ENCODE measurements around the gene MAPKAP1.
A peak's percentile ranks its signal among the peaks of the same experiment; 100 is the strongest.
"Not testable (repeated sequence)": the region's sequence is repeated elsewhere in the genome, so short reads cannot be mapped to it uniquely, and the experiment has no call there.

The MAPKAP1 gene

DNA sequence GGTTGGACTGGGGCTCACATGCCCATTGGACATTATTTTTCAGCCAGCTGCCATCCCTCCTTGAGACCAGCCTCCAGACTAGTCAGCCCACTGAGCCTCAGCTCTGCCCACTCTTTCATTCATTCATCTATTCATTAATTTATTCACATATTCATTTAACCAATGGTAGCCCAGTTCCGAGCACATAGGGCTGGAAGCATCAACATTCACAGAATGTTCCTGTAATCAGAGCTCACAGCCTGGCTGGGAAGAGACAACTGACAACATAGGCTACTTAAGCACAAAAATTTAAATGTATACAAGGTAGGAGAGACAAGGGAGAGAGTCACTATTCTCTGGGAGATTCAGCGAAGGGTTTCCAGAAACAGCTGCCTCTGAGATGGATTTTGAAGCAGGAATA, 23.2 kb upstream of the MAPKAP1 start:
- DNase-seq (ENCODE audit: low read depth) = no peak

DNA sequence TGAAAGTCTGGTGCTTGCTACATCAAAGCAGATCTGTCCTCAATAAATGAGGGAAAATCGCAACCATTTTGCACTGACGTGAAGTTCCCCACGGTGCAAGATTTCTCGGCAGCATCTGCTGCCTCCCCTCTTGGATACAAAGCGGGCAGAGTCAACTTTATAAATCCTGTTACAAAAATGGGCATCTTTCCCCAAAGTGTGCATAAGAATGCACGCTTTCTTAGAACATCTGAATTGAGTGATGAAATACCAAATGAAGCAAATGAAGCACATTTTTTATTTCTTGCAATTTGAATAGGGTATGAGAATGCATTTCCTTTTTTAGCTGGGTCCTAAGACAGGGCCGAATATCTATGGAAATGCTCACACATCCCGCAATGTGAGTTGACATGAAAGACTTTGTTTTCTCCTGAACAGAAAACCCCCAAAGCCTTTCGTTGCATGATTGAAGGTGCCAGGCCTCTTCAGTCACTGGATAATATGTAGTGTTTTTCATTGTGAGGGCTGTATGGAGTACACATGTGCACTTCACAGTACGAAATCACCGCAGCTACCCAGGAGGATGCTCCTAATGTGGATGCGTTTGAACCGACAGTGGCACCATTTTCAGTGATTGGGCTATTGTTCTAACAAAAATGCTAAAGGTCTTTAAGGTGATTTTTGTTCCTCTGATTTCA, 19.6 kb upstream of the MAPKAP1 start:
- DNase-seq (ENCODE audit: low read depth) = no peak

GRCh38 chr9:125707472-125707804, 430 bp upstream of the MAPKAP1 start:
- DNase-seq (ENCODE audit: low read depth) = no peak

GRCh38 chr9:125705893-125706292, 1.1 kb downstream of the MAPKAP1 start:
- DNase-seq (ENCODE audit: low read depth) = no peak

- no peak for DNase-seq (ENCODE audit: low read depth)
Observed at GRCh38 chr9:125703662-125704061, 3.3 kb downstream of the MAPKAP1 start.

DNA sequence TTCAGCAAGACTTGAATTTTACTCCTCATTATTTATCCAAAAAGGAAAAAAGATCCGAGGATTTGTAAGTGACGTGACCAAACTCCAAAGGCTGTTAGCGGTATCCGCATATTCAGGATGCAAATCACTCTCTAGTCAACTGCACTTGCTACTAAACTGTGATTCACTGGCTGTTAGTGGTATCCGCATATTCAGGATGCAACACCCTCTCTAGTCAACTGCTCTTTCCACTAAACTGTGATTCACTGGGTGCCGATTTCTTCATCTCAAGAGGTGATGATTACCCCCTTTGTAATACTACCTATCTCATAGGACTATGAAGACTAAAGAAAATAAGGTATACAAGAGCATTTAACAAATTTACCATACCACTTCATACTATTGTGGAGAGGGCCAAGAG, 5.7 kb downstream of the MAPKAP1 start:
- DNase-seq (ENCODE audit: low read depth) = no peak

GRCh38 chr9:125700791-125701190, 6.2 kb downstream of the MAPKAP1 start:
- peak; percentile 26 for DNase-seq (ENCODE audit: low read depth)

DNA sequence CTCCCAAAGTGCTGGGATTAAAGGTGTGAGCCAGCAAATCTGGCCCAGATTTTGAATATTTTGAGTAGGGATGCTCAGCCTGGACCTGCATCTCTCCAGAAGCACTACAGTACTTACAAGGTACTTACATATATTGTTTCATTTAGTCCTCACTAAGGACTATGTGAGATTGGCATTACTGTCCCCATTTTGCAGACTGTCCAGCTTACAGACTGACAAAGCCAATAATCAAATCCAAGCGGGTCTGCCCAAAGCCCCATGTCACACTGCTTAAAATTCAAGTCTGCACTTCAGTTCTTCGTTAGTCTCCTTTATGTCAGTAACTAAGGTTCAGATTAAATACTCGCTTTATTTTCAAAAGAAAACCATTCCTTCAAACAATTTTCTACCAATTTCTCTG, 7.1 kb downstream of the MAPKAP1 start:
- DNase-seq (ENCODE audit: low read depth) = no peak

DNA sequence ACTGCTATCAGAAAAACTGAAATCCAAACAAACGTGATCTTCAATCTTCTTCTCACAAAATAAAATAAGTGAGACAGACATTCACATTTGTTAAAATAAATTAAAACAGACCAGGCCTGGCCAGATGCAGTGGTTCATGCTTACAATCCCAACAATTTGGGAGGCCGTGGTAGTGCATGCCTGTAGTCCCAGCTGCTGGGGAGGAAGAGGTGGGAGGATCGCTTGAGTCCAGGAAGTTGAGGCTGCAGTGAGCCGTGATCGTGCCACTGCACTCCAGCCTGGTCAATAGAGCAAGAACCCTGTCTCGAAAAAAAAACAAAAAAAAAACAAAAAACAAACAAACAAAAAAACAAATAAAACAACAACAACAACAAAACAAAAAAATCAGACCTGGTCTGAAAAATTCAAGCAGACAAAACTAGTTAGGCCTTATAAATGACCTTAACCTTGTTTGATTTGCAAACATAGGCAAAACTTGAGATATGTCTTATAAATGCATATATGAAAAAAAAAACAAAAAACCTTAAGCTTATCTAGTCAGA, 10.8 kb downstream of the MAPKAP1 start:
- no peak for DNase-seq (ENCODE audit: low read depth)

GRCh38 chr9:125695548-125695947, 11.5 kb downstream of the MAPKAP1 start:
- not testable (repeated sequence) for DNase-seq (ENCODE audit: low read depth)

- no peak for DNase-seq (ENCODE audit: low read depth)
Observed at GRCh38 chr9:125694478-125694877, 12.5 kb downstream of the MAPKAP1 start.

GRCh38 chr9:125693492-125693891, 13.5 kb downstream of the MAPKAP1 start:
- not testable (repeated sequence) for DNase-seq (ENCODE audit: low read depth)

DNA sequence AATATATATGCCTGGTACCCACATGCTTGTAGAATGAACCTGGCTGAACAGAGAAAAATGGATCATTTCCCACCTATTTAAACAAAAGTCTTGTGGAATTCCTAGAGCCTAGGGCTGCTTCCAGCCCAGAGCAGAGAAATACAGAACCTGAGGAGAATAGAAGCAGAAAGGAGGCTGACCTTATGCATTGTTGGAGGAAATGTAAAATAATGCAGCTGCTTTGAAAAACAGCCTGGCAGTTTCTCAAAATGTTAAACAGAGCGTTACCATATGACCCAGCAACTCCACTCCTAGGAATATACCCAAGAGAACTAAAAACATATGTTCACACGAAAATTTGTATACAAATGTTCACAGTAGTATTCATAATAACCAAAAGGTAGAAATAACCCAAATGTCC, 15.1 kb downstream of the MAPKAP1 start:
- DNase-seq (ENCODE audit: low read depth) = no peak

- no peak for DNase-seq (ENCODE audit: low read depth)
Observed at GRCh38 chr9:125690679-125691078, 16.3 kb downstream of the MAPKAP1 start.

DNA sequence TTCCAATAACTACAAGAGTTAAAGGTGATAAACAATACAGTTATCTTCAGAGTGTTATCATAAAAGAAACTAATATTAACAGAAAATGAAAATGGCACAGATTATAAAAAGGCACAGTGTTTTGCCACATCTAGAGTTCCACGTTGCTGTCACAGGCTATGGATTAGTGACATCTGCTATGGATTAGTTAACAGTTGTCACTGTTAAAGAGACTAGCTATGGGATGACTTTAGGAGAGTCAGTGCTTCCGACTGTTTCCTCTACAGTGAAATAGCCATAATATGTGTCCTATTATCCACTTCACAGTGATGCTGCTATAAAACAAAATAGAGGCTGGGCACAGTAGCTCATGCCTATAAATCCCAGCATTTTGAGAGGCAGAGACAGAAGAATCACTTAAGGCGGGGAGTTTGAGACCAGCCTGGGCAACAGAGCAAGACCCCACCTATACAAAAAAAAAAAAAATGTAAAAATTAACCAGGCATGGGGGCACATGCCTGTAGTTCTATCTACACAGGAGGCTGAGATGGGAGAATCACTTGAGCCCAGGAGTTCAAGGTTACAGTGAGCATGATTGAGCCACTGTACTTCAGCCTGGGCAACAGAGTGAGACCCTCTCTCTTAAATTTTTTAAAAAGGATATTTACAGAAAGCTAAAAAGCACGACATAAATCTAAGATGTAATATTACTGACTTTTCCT, 19.7 kb downstream of the MAPKAP1 start:
- no peak for DNase-seq (ENCODE audit: low read depth)

DNA sequence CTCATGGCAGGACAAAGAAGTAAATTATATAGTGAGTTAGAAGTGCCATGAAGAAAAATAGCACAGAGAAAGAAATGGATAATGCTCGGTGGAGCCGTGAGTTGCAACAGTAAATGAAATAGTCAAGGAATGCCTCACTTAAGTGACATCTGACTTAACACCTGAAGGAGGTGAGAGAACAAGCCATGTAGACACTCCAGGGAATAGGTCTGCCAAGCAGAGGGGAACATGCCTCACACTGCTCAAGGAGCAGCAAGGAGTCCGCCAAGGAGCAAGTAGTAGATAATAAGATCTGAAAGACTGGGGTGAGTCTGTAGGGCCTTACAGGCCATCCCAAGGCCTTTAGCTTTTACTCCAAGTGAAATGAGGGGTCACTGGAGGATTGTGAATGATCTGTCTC, 21.8 kb downstream of the MAPKAP1 start:
- no peak for DNase-seq (ENCODE audit: low read depth)

GRCh38 chr9:125683486-125683885, 23.5 kb downstream of the MAPKAP1 start:
- DNase-seq (ENCODE audit: low read depth) = no peak

DNA sequence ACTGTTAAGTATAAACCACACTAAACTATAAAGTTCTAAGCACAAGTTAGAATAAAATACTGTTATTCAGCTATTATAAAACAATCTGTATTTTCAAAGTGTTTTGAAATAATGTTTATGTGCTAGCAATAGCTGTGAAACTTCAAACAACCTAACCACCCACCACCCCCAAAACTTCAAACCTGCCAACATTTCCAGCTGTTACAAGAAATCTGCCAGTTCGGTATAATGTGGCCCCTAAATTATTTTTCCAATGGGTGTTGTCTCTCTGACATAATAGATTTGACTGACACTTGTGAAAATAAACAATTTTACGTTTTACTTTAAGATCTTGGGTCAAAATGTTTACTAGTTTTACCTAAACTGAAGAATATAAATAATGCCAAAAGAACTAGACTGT, 24.7 kb downstream of the MAPKAP1 start:
- no peak for DNase-seq (ENCODE audit: low read depth)

GRCh38 chr9:125681657-125682056, 25.4 kb downstream of the MAPKAP1 start:
- DNase-seq (ENCODE audit: low read depth) = no peak

- DNase-seq (ENCODE audit: low read depth) = no peak
Observed at GRCh38 chr9:125681086-125681622, 25.9 kb downstream of the MAPKAP1 start.

GRCh38 chr9:125680445-125680844, 26.6 kb downstream of the MAPKAP1 start:
- no peak for DNase-seq (ENCODE audit: low read depth)

DNA sequence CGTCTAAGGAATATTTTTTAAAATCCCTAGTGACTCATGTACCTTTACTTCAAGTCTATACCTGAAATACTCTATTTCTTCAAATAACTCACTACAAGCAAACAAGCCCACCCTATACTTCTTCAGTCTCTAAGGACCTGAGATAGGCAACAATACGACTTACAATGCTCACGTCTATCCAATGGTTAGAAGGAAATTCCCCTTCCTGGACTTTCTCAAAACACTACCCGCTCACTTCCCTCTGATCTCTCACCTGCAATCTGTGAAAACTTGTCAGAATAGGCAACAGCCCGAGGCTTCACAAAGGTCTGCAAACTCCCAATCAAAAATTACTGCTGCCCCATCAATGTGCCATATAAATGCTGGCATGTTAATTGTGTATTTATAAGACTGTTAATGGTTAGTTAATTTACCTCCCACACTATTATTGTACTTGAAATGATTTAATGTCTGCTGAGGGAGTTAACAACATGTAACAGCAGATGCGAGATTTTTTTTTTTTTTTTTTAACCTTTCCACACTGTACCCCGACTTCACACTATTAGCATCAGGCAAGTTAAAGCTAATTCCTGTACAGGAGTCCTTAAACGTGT, 27.3 kb downstream of the MAPKAP1 start:
- no peak for DNase-seq (ENCODE audit: low read depth)
